ENCODE data around the gene AUNIP.

Gene AUNIP

GRCh38 chr1:25878690-25879089 is 19.4 kb upstream of the AUNIP start:
- Histone ChIP-seq H3K4me3 (replicated peaks; ENCODE audit: insufficient read depth, low read length) (no peak overlapping the region), H3K27ac (replicated peaks) (no peak overlapping the region), H3K27me3 (ENCODE audit: insufficient read depth, poor library complexity, severe bottlenecking) (no peaks in the 10 kb centered on the region)
- no peak for TF ChIP-seq REST (IDR thresholded peaks at IDR 0.05; ENCODE audit: insufficient replicate concordance, low read depth)
- TF ChIP-seq SPI1 (IDR thresholded peaks at IDR 0.05; ENCODE audit: borderline replicate concordance, low read depth), result no peak
- no peak for TF ChIP-seq CTCF (IDR thresholded peaks at IDR 0.05; ENCODE audit: insufficient read depth, low read length)
- no peak for TF ChIP-seq POLR2AphosphoS5 (IDR thresholded peaks at IDR 0.05; ENCODE audit: low read depth)
- no peak for TF ChIP-seq GABPA (IDR thresholded peaks at IDR 0.05; ENCODE audit: low read depth)
- no peak for DNase-seq (ENCODE audit: low read depth in 1 of 2, low spot score in 1 of 2)

- Histone ChIP-seq H3K27ac (replicated peaks) (no peak overlapping the region), H3K27me3 (ENCODE audit: insufficient read depth, poor library complexity, severe bottlenecking) (no peaks in the 10 kb centered on the region), H3K4me3 (replicated peaks; ENCODE audit: insufficient read depth, low read length) (no peak overlapping the region)
- TF ChIP-seq REST (IDR thresholded peaks at IDR 0.05; ENCODE audit: insufficient replicate concordance, low read depth) (no peak), GABPA (IDR thresholded peaks at IDR 0.05; ENCODE audit: low read depth) (no peak), SPI1 (IDR thresholded peaks at IDR 0.05; ENCODE audit: borderline replicate concordance, low read depth) (no peak), CTCF (IDR thresholded peaks at IDR 0.05; ENCODE audit: insufficient read depth, low read length) (no peak), POLR2AphosphoS5 (IDR thresholded peaks at IDR 0.05; ENCODE audit: low read depth) (no peak)
- no peak for DNase-seq (ENCODE audit: low read depth in 1 of 2, low spot score in 1 of 2)
These were observed 17.9 kb upstream of the AUNIP start for GRCh38 chr1:25877155-25877554.

- no peak overlapping the region for H3K4me3 ChIP-seq (replicated peaks; ENCODE audit: insufficient read depth, low read length)
- TF ChIP-seq SPI1 (IDR thresholded peaks at IDR 0.05; ENCODE audit: borderline replicate concordance, low read depth) (no peak), REST (IDR thresholded peaks at IDR 0.05; ENCODE audit: insufficient replicate concordance, low read depth) (no peak), POLR2AphosphoS5 (IDR thresholded peaks at IDR 0.05; ENCODE audit: low read depth) (no peak), GABPA (IDR thresholded peaks at IDR 0.05; ENCODE audit: low read depth) (no peak), CTCF (IDR thresholded peaks at IDR 0.05; ENCODE audit: insufficient read depth, low read length) (no peak)
- no peak overlapping the region for H3K27ac ChIP-seq (replicated peaks)
- H3K27me3 ChIP-seq (ENCODE audit: insufficient read depth, poor library complexity, severe bottlenecking), result no peaks in the 10 kb centered on the region
- DNase-seq (ENCODE audit: low read depth in 1 of 2, low spot score in 1 of 2), result no peak
These were observed 17.4 kb upstream of the AUNIP start for GRCh38 chr1:25876693-25877077.
